ENCODE results near the gene LPP.

- TF ChIP-seq POLR2A (IDR thresholded peaks at IDR 0.05) (no peak), CTCF (IDR thresholded peaks at IDR 0.05) (no peak)
These were observed 20.5 kb downstream of the LPP start for GRCh38 chr3:188174317-188175044.
